Erythroblast (primary cell): ENCODE measurements around the gene GCK.

Experiments
- GATA1 ChIP-seq: IDR thresholded peaks from 2 replicates; pipeline ENCODE4 v1.6.1; 2011; ENCODE audit warnings: low read depth, mild to moderate bottlenecking, control low read depth, low read length, moderate library complexity
- POLR2A ChIP-seq: IDR thresholded peaks from 2 replicates; pipeline ENCODE4 v1.6.1; 2011; ENCODE audit warnings: mild to moderate bottlenecking, low read length

- TF ChIP-seq GATA1 (no peak), POLR2A (no peak)
Measured at GRCh38 chr7:44227911-44228310, 38.7 kb upstream of the GCK start.
